Raji (cell line): ENCODE measurements around the gene LDB1.

ENCODE experiments used
- POLR2A ChIP-seq: IDR thresholded peaks from 2 replicates; pipeline ENCODE4 v1.6.1; 2011; ENCODE audit warnings: low read depth, low read length, control low read depth; ENCODE audit not compliant: insufficient read depth

Gene LDB1

DNA sequence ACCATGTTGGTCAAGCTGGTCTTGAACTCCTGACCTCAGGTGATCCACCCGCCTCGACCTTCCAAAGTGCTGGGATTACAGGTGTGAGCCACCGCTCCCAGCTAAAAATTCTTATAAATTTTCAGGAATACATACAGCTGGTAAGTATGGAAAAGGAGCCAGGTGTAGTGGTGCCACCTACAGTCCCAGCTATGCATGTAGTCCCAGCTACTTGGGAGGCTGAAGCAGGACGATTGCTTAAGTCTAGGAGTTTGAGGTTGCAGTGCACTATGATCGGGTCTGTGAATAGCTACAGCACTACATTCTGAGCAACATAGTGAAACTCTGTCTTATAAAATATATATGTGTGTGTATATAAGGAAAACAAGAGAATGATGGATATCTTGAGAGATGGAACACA is 19.0 kb downstream of the LDB1 start:
- no peak for TF ChIP-seq POLR2A

- no peak for TF ChIP-seq POLR2A
Measured at GRCh38 chr10:102096449-102096848, 23.7 kb downstream of the LDB1 start.

DNA sequence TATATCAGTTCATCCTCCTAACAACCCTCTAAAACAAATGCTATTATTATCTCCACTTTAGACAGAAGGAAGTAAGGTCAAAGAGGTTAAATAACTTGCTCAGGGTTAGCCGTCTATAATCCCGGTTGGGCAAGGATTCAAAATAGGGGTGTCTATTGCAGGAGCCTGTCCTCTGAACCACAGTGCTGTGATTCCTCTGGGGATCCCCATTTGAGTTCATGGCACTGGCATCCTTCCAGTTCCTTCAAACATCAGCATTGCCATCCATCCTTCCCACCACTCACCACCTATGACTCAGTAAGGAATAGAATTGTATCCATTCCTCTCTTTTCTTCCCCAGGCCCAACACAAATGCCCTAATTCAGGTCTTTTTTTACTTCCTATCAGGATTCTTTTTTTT is 29.4 kb downstream of the LDB1 start:
- no peak for TF ChIP-seq POLR2A

DNA sequence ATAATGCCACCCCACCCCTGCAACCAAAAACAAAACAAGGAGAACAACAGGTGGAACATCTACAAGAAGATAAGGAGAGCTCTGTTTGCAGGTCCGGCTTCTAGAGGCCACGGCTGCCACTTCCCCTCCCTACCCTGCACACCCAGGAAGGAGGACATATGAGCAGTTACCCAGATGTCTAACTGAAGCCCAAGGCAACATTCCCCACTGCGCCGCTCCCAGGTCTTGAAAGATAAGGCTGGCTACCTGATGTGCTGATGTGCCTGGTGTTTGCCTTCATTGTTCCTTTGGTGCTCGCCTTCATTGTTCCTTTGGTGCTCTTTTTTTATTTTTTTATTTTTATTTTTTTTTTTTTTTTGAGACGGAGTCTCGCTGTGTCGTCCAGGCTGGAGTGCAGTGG is 34.0 kb downstream of the LDB1 start:
- no peak for TF ChIP-seq POLR2A

GRCh38 chr10:102085336-102085735 is 34.8 kb downstream of the LDB1 start:
- no peak for TF ChIP-seq POLR2A

DNA sequence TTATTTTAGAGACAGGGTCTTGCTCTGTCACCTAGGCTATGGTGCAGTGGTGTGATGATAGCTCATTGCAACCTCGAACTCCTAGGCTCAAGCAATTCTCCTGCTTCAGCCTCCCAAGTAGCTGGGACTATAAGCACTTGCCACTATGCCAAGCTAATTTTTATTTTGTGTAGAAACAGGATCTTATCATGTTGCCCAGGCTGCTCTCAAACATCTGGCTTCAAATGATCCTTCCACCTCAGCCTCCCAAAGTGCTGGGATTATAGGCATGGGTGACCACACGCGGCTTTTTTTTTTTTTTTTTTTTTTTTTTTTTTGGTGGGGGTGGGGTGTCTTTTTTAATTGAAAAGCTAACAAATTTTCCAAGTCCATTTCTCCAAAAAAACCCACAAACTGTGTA is 36.6 kb downstream of the LDB1 start:
- no peak for TF ChIP-seq POLR2A

GRCh38 chr10:102072673-102073527 is 47.3 kb downstream of the LDB1 start:
- no peak for TF ChIP-seq POLR2A

DNA sequence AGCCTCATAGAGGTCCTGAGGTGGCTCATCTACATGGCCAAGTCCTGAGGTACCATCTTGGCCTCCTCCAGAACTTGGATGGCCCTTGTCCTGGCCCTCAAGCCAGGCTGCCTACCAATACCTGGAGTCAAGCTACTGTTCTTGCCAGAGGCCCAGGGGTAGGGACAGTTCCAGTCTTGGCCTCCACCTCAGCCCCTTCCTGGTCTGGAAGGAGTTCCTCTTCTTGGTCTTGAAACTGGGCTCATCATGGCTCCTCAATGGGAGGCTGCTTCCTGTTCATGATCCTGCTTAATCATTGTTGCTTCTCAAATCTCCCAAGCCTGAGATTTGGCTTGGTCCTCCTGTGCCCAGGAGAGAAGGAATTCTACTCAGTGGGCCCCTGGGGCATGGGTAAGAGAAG is 51.1 kb downstream of the LDB1 start:
- TF ChIP-seq POLR2A: no peak

DNA sequence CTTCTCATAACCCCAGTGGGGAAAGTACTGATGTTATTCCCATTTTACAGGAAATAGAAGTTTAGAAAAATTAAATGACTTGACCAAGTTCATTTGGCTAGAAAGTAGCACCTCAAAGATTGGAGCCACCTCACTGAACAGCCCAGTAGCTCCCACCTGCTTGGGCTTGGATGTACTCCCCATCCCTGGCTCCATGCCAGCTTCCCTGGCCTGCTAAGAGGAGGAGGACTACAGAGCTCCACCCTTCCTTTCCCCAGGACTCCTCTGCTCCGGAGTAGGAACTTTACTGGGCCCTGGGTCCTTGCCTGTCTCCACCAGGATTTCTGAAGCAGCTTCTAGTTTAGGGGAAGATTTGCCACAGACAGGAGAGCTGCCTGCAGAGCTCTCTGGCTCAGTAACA is 52.0 kb downstream of the LDB1 start:
- TF ChIP-seq POLR2A: no peak

DNA sequence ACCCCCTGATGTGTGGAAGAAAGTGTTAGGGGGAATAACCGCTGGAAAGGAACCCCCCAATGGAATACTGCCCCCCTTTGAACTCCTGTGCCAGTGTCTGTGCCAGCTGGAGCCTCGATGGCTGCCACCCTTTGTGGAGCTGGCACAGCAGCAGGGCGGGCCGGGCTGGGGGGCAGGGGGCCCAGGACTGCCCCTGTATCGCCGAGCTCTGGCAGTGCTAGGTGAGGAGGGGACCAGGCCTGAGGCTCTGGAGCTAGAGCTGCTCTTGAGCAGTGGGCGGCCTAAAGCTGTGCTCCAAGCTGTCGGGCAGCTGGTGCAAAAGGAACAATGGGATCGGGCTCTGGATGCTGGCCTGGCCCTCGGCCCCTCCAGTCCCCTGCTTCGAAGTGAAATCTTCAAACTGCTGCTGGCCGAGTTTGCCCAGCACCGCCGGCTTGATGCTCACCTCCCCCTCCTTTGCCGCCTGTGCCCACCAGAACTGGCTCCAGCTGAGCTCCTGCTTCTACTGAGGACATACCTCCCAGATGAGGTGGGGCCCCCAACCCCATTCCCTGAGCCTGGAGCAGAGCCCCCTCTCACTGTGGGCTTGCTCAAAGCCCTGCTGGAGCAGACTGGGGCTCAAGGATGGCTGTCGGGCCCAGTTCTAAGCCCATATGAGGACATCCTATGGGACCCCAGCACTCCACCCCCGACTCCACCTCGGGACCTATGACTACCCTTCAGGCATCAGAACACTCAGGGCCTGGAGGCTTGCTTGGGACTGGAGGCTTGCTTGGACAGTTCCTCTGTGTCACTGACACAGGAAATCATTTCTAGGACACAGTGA is 52.9 kb downstream of the LDB1 start:
- 0 out of 2 replicates have a peak, but pooled peaks have one; percentile 20 for TF ChIP-seq POLR2A

DNA sequence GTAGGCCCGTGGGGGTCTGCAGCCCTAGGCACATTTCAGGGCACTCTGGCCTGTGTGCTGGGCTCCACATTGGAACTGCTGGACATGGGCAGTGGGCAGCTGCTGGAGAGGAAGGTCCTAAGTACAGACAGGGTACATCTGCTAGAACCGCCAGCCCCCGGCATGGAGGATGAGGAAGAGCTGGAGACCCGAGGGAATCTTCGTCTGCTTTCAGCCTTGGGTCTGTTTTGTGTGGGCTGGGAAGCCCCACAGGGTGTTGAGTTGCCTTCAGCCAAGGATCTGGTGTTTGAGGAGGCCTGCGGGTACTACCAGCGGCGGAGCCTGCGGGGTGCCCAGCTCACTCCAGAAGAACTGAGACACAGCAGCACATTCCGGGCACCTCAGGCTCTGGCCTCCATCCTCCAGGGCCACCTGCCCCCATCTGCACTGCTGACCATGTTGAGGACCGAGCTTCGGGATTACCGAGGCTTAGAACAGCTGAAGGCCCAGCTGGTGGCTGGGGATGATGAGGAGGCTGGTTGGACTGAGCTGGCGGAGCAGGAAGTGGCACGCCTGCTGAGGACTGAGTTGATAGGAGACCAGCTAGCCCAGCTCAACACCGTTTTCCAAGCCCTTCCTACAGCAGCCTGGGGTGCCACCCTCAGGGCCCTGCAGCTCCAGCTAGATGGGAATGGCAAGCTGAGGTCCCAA is 53.6 kb downstream of the LDB1 start:
- TF ChIP-seq POLR2A: no peak

GRCh38 chr10:102065561-102066398 is 54.4 kb downstream of the LDB1 start:
- no peak for TF ChIP-seq POLR2A

- peak; percentile 85 for TF ChIP-seq POLR2A
Measured at GRCh38 chr10:102064868-102065560, 55.2 kb downstream of the LDB1 start, which contains the start of gene HPS6. HPS6 (plus strand) TSS chr10:102065349; CDS start chr10:102065475, 126 bp downstream.

DNA sequence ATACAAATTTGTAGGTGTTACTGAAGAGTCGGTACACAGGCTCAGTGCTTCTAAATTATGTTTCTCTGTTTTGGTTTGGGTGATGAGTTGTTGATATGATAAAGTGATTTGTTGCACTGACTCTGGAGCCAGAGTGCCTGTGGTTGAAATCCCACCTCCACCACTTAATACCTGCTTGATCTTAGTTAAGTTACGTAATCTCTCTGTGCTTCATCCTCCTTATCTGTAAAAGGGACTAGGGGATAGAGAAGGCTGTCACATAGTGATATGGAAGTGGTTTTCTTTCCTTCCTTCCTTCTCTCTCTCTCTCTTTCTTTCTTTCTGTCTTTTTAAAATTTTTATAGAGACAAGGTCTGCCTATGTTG is 55.7 kb downstream of the LDB1 start:
- no peak for TF ChIP-seq POLR2A
